GM18517 (cell line): ENCODE data around the gene HOXB5.

Source experiments
- ATAC-seq: cut with Tn5 transposase; IDR thresholded peaks from one replicate; pipeline ENCODE4 v1.9.1; 2021; ENCODE audit warnings: mild to moderate bottlenecking, moderate library complexity; ENCODE audit not compliant: unreplicated experiment

The HOXB5 gene

GRCh38 chr17:48593126-48593829 is at the start of gene HOXB5:
Gene HOXB5, minus strand, starts transcription at chr17:48593779. Its CDS starts 97 bp downstream, at chr17:48593682.
- ATAC-seq: no peak

- ATAC-seq: no peak
Observed at GRCh38 chr17:48642843-48643696, 49.5 kb upstream of the HOXB5 start.

DNA sequence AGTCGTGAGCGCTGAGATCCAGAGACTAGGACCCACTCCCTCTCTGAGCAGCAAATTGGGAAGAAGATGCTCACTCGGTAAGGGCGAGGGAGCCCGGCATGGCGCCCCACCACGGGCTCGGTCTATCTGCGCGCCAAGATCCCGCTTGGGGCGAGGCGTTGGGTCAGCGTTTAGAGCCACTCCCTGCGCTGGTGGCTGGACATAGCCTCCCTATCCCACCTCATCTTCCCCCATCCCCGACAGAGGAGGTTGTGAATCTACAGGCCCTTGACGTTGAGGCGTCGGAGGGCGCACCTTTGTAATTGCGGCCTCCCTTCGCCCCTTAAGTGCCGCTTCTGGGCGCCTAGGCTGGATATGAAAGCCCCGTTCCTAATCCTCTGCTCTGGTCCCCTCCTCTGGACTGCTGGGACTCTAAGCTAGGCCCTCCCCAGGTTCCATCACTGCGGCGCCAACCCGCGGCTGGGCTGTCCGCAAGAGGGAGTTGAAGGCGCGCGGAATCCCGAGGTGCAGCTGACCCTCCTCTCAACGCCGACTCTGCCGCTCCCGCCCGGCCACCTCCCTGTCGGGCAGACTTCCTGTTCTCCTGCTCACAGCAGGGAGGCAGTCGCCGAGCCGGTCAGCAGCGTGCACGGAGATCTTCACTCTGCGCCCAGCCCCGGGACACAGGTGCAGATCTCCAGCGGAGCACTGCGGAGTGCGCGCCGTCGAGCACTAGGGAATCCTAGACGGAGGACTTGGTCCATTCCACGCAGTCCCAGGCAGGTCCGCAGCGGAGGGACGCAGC is 48.7 kb upstream of the HOXB5 start:
- ATAC-seq: no peak

- no peak for ATAC-seq
Observed at GRCh38 chr17:48641541-48642058, 48.0 kb upstream of the HOXB5 start.

- no peak for ATAC-seq
Observed at GRCh38 chr17:48640858-48641180, 47.2 kb upstream of the HOXB5 start.

DNA sequence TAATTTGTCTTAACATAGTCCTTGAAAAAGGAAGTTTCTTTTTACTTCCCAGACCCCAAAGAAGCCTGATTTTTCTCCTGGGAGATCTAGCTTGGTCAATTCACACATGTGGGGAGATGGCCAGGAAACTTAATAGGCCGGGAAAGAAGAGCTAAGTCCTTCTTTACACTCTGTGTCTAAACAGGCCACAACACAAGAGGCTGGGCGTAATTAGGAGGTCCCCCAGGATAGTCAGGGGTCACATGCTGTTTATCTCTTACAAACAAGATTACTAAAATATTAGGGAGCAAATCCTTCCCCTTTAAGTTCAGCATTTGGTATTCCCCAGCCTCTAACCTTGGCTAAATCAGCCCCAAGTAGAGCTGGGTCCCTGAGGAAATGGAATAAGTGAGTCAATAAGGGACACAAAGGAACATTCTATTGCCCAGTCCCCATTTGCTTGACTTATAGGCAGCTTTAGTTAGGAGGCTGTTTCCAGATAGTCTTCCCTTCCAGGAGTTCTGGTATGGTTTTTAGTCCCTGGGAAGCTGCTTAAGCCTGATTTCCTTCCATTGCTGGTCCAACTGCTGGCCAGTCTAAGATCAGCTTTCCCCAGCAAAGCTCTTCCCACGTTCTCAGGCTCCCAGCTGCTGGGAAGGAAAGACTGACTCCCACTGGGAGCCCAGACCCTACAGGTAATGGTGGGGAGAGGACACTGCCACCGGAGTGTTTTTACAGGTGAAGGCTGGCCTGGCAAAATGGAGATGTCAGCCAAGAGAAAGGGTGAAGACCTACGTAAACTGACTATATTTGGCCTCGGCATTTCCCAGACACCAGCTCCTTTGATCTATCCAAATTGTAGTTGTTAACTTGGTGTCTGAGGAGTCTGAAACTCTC is 46.6 kb upstream of the HOXB5 start:
- no peak for ATAC-seq

- no peak for ATAC-seq
Observed at GRCh38 chr17:48639136-48639535, 45.6 kb upstream of the HOXB5 start.

DNA sequence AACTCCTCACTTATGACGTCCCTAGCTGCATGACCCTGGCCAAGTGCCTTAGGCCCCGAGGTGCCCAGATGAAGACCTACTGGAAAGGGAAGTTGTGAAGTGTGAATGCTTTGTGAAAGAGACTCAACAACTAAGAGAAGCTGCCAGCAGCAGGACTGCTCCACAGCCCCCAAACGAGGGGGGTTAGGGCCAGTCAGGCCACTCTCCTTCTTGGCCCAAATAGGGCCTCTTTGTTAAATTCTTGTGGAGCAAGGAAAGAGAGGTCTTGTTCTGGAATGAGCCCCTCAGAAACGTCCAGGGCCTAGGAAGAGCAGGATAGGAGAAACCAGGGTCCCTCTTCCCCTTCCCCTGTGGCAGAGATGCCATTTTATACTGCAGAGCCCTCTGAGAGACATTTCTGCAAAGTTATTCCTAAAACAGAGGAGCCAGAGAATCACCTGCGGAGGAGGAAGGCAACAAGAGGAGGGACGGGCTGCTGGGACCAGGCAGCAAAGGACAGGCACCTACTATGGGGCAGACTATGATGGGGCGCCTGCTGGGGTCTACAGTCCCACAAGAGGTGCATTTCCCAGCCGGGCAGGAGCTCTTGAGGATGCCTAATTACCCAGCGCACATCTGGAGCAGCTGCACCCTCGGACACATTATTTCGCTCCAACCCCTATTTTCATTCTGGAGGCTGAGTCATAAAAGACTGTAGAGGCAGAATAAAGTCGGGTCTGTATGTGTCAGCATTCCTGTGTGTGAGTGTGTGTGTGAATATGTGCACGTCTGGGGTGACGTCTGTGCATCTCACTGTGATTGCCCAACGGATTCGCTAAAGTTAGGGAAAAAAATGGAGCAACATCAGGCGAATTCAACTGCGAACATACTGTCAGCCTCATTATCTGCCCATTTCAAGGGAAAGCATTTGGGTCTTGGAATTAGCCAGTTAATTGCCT is 44.0 kb upstream of the HOXB5 start:
- ATAC-seq: no peak

DNA sequence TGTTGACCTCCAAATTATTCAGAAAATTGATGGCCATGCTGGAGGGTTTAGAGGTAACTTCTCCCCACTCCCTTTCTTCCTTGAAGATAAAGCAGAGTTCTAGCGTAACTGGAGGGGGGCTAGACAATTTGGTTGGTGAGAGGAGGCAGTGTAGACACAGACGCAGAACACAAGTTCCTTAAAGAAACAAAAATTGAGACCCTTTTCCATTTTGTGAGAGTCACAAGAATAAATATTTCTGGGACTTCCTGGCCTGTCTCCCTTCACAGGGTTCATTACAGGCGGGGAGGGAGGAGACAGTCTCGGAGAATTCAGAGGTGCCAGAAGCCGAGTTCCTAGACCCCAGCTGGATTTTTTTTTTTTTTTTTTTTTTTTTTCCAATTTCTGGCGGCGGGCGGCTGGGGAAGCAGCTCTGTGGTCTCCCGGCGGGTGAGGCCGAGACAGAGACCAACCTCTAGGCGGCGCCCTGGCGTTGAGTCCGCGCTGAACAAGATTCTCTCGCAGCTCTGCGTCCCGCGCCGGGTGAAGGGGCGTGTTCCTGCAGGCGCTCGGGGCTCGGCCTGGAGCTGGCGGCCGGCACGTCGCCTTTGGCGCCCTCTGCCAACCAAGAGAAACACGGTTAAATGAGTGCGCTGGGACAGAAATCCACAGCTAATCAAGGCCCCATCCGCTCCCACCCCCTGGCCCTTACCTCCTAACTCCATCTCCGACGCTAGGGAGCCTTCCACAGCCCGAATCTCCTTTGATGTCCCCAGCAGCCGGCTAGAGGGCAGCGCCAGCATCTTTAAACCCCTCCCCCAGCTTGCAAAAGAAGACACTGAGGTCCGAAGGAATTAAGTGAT is 42.8 kb upstream of the HOXB5 start:
- ATAC-seq: no peak

- ATAC-seq: no peak
Observed at GRCh38 chr17:48634493-48635208, 41.1 kb upstream of the HOXB5 start.

DNA sequence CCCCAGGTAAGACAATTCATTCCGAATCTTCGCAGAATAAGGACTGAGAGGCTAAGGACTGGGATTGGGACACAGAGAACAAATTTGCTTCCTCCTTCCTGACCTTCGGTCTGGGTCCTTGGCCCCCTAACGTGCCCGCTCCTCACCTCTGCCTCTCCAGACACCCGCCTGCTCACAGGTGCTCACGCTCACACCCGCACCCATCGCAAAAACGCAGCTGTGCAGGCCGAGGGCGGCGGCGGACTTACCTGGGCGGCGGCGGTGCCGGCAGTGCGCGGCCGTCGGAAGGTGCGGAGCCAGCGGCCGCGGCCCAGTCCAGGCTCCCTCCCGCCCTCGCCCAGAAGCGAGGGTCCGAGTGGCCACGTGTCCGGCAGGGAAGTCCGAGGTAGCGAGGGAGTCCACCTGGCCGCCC is 39.7 kb upstream of the HOXB5 start:
- ATAC-seq: no peak

- ATAC-seq: no peak
Observed at GRCh38 chr17:48632579-48633265, 39.1 kb upstream of the HOXB5 start.

- ATAC-seq: no peak
Observed at GRCh38 chr17:48631693-48632578, 38.4 kb upstream of the HOXB5 start.

DNA sequence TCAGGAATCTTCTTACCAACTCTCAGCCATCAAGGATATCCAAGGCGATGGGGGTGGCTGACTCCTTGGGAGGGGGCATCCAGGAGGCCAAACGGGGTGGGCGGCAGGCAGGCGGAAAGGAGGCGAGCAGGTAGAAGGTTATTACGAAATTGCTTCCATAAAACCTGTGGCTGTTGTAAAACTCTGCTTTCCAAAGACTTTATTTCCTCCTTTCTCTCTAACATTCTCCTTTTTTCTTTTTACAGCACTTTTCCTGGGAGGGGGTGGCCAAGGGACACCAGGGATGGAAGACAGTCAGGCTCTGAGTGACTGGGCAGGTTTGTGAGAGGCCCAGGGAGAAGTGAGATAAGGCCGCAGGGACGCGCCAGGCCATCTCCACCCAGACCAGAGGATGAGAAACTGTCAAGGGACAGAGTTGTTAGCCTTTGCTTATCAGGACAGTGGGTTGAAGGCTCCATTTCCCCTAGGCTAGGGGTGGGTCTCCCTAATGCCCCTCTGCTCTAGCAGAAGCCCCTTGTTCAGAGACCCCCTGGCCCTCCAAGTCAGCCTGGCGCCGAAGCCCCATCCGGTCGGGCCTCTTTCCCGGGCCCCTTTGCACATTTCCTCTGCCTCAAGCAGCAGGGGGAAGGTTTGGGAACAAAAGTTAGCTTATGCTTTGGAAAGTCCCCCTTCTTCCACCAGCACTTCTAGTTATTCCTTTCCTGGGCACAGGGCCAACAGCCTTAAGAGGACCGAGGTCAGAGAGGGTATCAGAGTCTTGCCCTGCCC is 37.5 kb upstream of the HOXB5 start:
- ATAC-seq: no peak
